Renal pelvis (tissue), 12 donors: Measurements from ENCODE around the gene F7. TPM values are rescaled to one million over a fixed set of nuclear protein-coding genes. Genes with fewer than 3 reads are reported as not detected.
"Not testable (repeated sequence)": the region's sequence is repeated elsewhere in the genome, so short reads cannot be mapped to it uniquely, and the experiment has no call there.

Experiments
- DNase-seq: peaks from one replicate; pipeline ENCODE4 v3.0.0-alpha.2; 2013
- long read RNA-seq, 16 experiments: transcript quantifications; one replicate each; lab custom pipeline, GENCODE V29; 2026
- polyA plus RNA-seq, 3 donors: library from polyadenylated mRNA; unstranded; fragments of 120-200 nt; gene quantifications; one replicate each; pipeline ENCODE4 v1.2.1, GENCODE V29; 2013; ENCODE audit not compliant: insufficient read length in 3 of 3

The F7 gene
- 1 to 10 TPM; 4.5 to 5.8 (median 4.8) TPM for polyA plus RNA-seq
- long read RNA-seq, donor 1: 0 reads
- long read RNA-seq, donor 2, partial matches to known transcripts: 0 of 1 reads
- long read RNA-seq, donor 2, other reads (novel, unspliced or antisense): 0 of 1 reads
- long read RNA-seq, donor 3: 0 reads
- long read RNA-seq, donor 4: 0 reads
- long read RNA-seq, donor 5: 0 reads
- long read RNA-seq, donor 6: 0 reads
- long read RNA-seq, donor 7, partial matches to known transcripts: 0 of 1 reads
- long read RNA-seq, donor 7, other reads (novel, unspliced or antisense): 0 of 1 reads
- long read RNA-seq, donor 8: 0 reads
- long read RNA-seq, donor 9, partial matches to known transcripts: 0 of 1 reads
- long read RNA-seq, donor 9, other reads (novel, unspliced or antisense): 0 of 1 reads
- long read RNA-seq, donor 10, partial matches to known transcripts: 6 of 6 reads
- long read RNA-seq, donor 10, other reads (novel, unspliced or antisense): 0 of 6 reads
- long read RNA-seq, donor 11: 0 reads
- long read RNA-seq, donor 12: 0 reads
- long read RNA-seq, donor 13: 0 reads
- long read RNA-seq, donor 14: 0 reads
- long read RNA-seq, donor 15: 0 reads
- long read RNA-seq, donor 16: 0 reads

DNA sequence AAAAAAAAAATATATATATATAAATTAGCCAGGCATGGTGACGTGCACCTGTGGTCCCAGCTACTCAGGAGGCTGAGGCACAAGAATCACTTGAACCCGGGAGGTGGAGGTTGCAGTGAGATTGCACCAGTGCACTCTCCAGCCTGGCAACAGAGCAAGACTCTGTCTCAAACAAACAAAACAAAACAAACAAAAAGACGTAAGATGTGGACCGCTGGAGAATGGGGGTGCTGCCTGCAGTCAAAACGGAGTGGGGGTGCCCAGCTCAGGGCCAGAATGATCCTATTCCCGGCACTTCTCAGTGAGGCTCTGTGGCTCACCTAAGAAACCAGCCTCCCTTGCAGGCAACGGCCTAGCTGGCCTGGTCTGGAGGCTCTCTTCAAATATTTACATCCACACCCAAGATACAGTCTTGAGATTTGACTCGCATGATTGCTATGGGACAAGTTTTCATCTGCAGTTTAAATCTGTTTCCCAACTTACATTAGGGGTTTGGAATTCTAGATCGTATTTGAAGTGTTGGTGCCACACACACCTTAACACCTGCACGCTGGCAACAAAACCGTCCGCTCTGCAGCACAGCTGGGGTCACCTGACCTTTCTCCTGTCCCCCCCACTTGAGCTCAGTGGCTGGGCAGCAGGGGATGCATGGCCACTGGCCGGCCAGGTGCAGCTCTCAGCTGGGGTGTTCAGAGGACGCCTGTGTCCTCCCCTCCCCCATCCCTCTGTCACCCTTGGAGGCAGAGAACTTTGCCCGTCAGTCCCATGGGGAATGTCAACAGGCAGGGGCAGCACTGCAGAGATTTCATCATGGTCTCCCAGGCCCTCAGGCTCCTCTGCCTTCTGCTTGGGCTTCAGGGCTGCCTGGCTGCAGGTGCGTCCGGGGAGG lies at the start of gene F7:
Gene F7, plus strand, starts transcription at position 760 of the 889 bp plus-strand sequence. Its CDS starts 51 bp downstream, at position 811.
- no peak for DNase-seq

DNA sequence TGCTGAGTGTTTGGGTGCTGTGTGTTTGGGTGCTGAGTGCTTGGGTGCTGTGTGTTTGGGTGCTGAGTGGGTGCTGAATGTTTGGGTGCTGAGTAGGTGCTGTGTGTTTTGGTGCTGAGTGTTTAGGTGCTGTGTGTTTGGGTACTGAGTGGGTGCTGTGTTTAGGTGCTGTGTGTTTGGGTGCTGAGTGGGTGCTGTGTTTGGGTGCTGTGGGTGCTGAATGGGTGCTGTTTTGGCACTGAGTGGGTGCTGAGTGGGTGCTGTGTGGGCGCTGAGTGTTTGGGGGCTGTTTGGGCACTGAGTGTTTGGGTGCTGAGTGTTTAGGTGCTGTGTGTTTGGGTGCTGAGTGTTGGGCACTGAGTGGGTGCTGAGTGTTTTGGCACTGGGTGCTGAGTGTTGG lies 48.5 kb upstream of the F7 start:
- no peak for DNase-seq

DNA sequence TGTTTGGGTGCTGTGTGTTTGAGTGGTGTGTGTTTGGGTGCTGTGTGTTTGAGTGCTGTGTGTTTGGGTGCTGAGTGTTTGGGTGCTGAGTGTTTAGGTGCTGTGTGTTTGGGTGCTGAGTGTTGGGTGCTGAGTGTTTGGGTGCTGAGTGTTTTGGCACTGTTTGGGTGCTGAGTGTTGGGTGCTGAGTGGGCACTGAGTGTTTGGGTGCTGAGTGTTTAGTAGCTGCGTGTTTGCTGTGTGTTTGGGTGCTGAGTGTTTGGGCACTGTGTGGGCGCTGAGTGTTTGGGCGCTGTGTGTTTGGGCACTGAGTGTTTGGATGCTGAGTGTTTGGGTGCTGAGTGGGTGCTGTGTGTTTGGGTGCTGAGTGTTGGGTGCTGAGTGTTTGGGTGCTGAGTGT lies 48.0 kb upstream of the F7 start:
- DNase-seq: not testable (repeated sequence)

DNA sequence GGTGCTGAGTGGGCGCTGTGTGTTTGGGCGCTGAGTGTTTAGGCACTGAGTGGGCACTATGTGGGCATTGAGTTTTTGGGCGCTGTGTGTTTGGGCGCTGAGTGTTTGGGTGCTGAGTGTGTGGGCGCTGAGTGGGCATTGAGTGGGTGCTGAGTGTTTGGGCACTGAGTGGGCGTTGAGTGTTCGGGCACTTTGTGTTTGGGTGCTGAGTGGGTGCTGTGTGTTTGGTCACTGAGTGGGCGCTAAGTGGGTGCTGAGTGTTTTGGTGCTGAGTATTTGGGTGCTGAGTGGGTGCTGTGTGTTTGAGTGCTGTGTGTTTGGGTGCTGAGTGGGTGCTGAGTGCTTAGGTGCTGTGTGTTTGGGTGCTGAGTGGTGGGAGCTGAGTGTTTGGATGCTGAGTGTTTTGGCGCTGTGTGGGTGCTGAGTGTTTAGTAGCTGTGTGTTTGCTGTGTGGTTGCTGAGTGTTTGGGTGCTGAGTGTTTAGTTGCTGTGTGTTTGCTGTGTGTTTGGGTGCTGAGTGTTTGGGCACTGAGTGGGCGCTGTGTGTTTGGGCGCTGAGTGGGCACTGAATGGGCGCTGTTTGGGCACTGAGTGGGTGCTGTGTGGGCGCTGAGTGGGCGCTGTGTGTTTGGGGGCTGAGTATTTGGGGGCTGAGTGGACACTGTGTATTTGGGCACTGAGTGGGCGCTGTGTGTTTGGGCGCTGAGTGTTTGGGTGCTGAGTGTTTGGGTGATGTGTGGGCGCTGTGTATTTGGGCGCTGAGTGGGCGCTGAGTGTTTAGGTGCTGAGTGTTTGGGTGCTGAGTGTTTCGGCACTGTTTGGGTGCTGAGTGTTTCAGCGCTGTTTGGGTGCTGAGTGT lies 47.2 kb upstream of the F7 start:
- no peak for DNase-seq

DNA sequence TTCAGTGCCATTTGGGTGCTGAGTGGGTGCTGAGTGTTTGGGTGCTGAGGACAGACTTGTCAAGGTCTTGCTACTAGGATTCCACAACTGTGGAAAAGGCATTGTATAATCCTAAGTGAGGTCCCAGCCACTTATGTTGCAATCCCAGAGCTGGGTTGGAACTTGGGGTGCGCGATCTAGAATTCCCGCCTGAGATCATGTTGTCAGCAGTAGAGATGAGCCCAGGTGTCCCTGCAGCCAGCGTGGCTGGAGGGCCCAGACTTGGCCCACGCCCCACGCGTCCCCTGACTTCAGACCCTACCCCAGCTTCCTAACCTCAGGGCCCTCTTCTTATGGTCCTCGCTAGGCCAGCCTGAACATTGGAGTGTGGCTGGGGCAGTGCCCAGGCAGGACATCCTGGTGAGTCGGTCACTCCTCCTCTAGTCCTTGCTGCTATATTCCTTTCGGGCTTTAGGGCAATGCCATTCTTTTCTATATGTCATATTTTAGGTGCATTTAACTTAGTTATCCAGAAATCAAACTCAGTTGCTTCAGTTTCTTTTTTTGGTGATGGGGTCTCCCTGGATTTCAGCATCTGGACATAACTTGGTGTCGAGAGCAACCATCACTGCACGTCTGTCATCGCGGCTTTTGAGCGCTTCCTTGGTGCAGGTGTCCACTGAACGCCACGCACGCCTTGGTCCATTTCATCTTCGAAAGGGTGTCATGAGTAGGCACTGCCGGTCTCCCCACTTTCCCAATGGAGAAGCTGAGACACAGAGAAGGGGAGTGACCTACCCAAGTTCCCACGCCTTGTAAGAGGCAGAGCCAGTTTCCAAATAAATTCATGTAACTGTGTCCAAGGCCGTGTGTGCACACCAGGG lies 46.4 kb upstream of the F7 start:
- no peak for DNase-seq

DNA sequence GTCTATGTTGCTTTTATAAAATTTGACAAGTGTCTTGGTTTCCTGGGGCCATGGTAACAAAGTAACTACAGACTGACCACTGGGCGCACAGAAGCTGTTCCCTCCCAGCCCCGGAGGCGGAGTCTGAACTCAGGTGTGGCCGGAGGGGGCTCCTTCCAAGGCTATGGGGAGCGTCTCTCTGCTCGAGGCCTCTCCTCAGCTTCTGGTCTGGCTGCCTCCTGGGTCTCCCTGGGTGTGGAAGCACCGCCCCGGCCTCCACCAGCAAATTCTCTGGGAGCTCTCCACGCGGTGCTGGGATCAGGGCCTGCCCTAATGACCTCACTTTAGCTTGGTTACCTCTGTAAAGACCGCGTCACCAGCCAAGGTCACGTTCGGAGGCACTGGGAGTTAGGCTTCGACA lies 45.7 kb upstream of the F7 start:
- DNase-seq: no peak

DNA sequence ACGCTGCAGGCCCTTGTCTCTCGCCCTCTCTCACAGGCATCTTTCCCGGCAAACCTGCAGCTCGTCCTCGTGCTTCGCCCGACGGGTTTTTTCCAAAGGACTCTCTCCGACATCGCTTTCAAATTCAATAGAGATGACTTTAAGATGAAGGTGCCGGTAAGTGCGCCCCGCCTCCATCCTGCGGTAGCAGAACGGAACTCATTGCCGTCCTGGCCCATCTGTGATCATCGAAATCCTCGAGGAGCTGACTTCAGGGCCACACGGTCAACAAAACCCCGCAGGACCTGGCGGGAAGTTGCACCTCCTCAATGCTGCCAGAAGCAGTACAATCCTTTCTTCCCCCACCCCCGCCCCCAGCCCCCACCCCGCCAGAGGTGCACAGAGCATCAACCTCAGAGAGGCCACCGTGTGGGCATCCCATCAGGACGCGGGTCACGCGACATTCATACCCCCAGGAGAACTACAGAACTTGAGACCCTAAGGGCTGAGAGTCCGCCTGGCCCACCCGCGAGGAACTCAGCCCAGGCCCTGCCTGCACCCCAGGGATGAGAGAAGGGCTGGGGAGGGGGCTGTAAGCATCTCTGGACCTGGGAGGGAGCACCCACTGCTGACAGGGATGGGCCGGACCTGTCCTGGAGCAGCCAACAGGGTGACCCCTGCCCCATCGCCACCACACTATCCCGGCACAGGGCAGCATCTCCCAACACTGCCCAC lies 44.9 kb upstream of the F7 start:
- DNase-seq: no peak

DNA sequence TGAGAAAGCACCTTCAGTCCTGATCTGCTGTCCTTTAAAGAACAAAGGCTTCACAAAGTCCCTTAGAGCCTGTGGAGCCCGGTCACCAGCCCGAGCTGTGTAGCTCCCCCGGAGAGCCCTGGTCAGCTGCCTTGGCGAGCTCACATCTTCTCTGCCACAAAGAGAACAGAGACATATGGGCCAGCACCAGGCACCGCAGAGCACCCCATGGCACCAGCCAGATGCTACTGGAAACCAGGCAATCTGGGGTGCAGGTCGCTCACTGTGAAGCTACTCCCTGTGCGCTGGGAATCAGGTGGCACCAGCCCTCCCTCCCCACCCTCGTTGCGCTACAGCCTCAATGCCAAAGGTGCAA lies 44.3 kb upstream of the F7 start:
- no peak for DNase-seq

DNA sequence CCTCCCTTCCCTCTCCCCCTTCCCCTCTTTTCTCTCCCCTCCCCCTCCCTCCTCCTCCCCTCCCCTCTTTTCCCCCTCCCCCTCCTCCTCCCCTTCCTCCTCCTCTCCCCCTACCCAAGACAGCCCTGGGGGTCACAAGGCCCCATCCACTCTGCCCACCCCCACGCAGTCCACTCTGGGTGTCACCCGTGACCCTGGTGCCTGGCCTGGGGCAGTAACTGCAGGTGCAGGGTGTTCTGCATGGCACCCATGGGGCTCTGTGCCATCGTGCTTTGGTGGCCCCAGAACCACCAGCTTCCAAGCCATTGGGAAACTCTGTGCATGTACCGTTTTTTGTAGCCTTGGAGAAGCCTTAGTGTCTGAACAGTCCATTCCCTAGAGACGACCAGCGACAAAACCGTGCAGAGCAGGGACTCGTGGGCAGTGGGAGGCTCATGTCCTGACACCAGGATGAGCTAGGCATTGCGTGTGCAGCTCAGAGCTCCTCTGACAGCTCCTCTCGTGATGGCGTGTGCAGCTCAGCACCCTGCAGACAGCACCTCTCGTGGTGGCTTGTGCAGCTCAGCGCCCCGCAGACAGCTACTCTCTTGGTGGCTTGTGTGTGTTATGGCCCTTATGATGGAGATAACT lies 43.7 kb upstream of the F7 start:
- DNase-seq: no peak

DNA sequence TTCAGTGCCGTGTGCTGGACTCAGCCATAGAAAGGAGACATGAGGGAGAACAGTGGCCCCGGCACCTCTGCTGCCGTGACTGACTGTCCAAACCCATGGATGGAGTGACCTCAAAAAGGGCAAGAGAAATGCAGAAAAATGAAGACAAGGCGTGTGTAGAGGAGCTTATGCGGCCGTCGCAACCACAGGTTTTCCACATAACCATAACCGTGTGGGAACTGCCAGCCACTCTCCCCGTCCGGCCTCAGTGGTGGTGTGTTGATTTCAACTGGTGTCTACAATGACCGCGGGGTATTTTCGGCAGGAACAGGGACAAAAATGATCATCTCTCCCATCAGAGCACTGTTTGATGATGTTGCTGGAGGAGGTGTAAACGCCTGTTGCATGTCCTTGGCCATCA lies 42.9 kb upstream of the F7 start:
- DNase-seq: no peak

DNA sequence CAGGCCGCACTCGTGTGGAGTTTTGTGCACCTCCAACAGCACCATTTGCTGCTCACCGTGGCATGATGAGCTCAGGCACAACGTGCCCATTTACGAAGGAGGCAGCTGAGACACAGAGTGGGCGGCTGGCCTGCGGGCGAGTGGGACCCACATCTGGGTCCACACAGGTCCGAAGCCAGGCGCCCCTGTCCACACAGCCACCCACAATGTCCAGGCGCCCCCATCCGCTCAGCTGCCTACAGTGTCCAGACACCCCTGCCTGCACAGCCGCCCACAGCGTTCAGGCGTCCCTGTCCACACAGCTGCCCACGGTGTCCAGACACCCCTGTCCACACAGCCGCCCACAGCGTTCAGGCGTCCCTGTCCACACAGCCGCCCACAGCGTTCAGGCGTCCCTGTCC lies 42.5 kb upstream of the F7 start:
- DNase-seq: no peak

DNA sequence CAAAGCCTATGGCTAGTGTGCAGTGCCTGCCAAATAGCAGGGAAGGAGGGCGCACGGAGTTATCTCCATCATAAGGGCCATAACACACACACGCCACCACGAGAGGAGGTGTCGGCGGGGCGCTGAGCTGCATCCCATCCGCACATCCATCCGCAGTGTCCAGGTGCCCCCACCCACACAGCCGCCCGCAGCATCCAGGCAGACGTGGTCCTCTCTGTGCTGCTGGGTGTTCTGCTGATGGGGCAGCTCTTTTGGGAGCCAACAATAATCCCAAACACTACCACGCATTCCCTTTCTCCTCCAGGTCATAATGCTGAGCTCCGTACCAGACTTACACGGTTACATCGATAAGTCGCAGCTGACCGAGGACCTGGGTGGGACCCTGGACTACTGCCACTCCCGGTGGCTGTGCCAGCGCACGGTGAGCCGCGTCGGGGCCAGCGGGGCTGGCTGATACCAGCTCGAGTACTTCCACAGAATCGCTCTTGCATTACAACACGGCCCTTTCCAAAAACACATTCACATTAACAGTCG lies 41.5 kb upstream of the F7 start:
- DNase-seq: no peak

DNA sequence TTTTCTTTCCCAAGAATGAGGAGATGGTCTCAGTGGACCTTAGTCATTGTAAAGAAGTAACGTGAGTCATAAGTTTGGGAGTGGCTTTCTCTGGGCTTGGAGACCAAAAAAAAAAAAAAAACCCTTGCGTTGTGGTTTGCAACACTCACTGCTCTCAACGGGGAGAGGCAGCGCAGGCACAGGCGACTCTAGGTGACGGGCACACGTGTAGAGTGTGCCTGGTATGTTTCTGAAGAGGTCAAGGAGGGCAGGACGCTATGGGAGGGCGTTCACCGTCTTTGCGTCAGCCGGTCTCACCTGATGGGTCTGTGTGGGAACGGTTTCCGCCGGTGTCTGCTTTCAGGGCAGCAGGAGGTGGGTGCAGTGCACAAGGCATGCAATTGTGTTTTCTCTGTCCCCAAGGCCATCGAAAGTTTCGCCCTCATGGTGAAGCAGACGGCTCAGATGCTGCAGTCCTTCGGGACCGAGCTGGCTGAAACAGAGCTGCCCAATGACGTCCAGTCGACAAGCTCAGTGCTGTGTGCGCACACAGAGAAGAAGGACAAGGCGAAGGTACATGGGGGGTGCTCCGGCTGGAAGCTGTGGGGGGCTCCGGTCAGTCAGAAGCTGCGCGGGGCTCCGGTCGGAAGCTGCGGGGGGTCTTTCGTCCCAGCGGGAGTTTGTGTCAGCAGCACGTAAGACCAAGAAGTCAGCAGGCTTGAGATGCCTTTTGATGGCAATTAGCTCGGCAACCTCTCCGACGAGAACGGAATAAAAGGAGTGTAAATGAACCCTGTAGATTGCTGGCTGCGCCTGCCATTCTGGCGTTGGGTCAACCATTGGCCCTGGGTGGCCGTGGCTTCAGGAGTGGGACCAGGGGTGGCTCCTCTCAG lies 40.8 kb upstream of the F7 start:
- no peak for DNase-seq

DNA sequence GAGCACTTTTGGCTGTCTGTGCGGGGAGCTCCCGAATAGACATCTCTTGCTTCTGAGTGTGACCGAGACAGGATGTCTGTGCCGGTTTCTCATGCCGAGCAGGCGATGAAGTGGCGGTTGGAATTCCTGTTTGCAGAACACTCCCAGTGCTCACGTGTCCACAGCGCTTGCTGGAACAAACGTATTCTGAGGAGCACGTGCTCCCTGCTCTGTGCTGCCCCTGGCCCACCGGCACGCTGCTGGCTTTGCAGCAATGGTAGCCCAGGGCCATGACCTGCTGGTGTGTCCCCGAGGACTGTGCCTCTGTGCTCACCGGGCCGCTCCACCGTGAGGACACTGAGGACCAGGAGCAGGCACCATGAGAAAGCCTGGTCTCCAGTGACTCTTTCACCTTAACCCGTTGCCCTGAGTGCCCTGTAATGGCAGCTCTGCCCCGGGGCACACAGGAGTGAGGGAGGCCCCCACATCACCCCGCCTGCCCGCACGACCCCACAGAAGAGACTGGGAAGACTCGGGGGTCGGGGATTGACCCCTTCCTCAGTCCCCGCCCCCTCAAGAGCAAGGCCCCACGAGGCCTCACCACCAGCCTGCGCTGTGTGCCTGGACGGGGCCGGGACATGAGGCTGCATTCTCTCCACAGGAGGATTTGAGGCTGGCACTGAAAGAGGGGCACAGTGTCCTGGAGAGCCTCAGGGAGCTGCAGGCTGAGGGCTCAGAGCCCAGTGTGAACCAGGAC lies 40.0 kb upstream of the F7 start:
- no peak for DNase-seq

DNA sequence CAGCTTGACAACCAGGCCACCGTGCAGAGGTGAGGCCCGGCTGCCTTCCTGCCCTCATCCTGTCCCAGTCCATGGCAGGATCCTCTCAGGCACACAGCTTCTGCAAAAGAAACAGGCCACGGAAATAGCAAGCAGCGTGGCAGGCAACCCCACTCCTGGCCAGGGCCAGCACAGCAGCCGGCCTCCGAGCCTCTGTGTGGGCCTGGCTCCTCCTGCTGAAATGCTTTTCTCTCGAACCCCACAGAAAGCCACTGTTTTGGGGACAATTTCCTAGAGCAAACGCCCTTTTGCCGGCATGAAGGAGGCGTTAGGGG lies 39.5 kb upstream of the F7 start:
- DNase-seq: no peak

DNA sequence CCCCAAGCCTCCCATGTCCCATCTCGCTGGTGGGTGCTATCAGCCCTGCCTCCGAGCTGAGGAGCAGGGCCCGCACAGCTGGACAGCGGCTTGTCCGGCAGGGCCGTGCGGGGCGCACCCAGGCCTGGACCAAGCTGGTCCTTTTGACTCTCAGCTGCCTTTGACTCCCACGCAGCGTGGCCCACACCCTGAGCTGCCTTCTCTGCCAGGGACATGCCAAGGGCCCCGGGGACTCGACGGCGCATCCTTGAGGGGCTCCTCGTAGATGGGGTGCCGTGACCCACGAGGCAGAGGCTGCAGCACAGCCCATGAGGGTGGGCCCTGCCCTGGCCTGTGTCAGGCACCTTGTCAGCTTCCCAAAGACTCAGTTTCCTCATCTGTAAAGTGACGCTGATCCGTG lies 38.8 kb upstream of the F7 start:
- no peak for DNase-seq
